SJSA1 (cell line): ENCODE results near the gene C2orf92. TPM values are rescaled to one million over a fixed set of nuclear protein-coding genes. Genes with fewer than 3 reads are reported as not detected.
A peak's percentile ranks its signal among the peaks of the same experiment; 100 is the strongest.
"Not testable (repeated sequence)": the region's sequence is repeated elsewhere in the genome, so short reads cannot be mapped to it uniquely, and the experiment has no call there.

Experiments used
- DNase-seq, 2 experiments: peaks; one replicate each; pipeline ENCODE4 v3.0.0-alpha.2; 2015 to 2020; ENCODE audit warnings: low spot score in 2 of 2, low read depth in 1 of 2
- H3K27ac ChIP-seq: fragments of 250-450 bp; sonication (Bioruptor Pico); 2 replicates; pipeline ENCODE4 v1.5.1; 2020; ENCODE audit warnings: mild to moderate bottlenecking, moderate library complexity
- H3K27me3 ChIP-seq: fragments of 250-450 bp; sonication (Bioruptor Pico); replicated peaks from 2 replicates; pipeline ENCODE4 v1.5.1; 2020; ENCODE audit warnings: mild to moderate bottlenecking, moderate library complexity
- H3K36me3 ChIP-seq: fragments of 250-450 bp; sonication (Bioruptor Pico); 2 replicates; pipeline ENCODE4 v1.5.1; 2020; ENCODE audit warnings: mild to moderate bottlenecking
- H3K4me1 ChIP-seq: fragments of 250-450 bp; sonication (Bioruptor Pico); replicated peaks from 2 replicates; pipeline ENCODE4 v1.6.1; 2021; ENCODE audit warnings: mild to moderate bottlenecking
- H3K4me3 ChIP-seq: fragments of 250-450 bp; sonication (Bioruptor Pico); 2 replicates; pipeline ENCODE4 v1.5.1; 2020; ENCODE audit warnings: mild to moderate bottlenecking
- H3K9me3 ChIP-seq: fragments of 250-450 bp; sonication (Bioruptor Pico); replicated peaks from 2 replicates; pipeline ENCODE4 v1.5.1; 2020; ENCODE audit warnings: mild to moderate bottlenecking
- total RNA-seq: library from RNA; depleted of rRNA; stranded (reverse); fragments of >200 nt; shearing (Covaris generic); gene quantifications from 2 replicates; pipeline ENCODE4 v1.2.3, GENCODE V29; 2014

The C2orf92 gene
- total RNA-seq, 1 experiment from 2014 or later = 0.24 TPM

DNA sequence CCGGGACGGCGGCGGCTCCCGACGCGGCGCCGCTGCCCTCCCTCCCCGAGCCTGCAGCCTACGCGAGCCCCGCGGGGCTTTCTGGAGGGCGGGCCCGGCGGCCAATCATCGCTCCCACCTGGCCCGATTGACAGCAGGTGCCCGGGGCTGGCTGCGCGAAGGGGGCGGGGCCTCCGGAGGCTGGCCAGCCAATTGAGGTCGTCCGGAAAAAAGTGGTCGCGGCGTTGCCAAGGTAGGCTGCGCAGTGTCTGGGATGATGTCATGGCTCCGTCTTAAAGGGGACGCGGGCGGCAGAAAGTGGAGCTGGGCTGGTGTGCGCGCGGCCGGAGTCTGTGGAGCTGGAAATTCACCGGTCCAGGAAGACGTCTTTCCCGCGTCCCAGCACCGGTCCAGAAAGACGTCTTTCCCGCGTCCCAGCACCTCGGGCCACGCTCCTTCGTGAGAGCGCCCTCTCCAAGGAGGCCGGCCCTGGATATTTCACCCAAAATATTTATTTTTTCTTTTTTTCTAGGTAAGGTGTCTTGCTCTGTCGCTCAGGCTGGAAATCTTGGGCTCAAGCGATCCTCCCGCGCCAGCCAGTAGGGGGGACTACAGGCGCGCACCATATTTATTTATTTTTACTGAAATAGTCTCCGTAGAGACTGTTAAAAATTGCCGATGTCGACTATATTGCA, 5.4 kb upstream of the C2orf92 start, which contains the start of gene ACTR1B:
Gene ACTR1B, minus strand, starts transcription at position 83 of the 674 bp plus-strand sequence. CDS start 154 bp downstream, outside the sequence.
- peak; percentile 98 for DNase-seq
- H3K27me3 ChIP-seq = no peaks in the 10 kb centered on the region
- H3K27ac ChIP-seq = peak within 1 kb of the TSS; percentile 91
- peaks cover 23% of the 10 kb centered on the region for H3K36me3 ChIP-seq
- H3K9me3 ChIP-seq = no peaks in the 10 kb centered on the region
- peaks cover 18% of the 10 kb centered on the region for H3K4me1 ChIP-seq
- H3K4me3 ChIP-seq = peak within 1 kb of the TSS; percentile 91

DNA sequence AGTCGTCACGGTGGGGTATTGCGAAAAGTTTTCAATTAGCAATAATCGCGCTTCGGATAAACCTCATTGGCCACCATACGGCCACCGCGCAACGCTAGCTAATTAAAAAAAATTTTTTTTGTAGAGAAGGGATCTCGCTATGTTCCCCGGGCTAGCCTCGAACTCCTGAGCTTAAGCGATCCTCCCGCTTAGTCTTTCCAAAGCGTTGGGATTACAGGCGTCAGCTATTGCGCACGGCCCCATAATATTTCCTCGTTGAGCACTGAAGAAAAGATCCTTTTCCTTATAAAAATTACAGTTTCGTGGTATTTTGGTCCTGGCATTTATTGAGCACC, 4.9 kb upstream of the C2orf92 start:
- no peak for DNase-seq

DNA sequence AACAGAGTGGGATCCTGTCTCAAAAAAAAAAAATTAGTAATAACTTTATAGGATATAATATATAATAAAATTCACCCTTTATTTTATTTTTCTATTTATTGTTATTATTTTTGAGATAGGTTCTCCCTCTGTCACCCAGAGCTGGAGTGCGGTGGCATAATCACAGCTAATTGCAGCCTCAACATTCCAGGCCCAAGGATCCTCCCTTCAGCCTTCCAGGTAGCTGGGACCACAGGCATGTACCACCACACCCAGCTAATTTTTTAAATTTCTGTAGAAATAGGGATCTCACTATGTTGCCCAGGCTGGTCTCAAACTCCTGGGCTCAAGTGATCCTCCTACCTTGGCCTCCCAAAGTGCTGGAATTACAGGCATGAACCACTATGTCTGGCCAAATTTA, 958 bp downstream of the C2orf92 start:
- Histone ChIP-seq H3K4me1 (no peaks in the 10 kb centered on the region), H3K27ac (no peak overlapping the region), H3K9me3 (no peaks in the 10 kb centered on the region), H3K27me3 (no peaks in the 10 kb centered on the region), H3K36me3 (no peaks in the 10 kb centered on the region), H3K4me3 (no peak overlapping the region)
- DNase-seq = no peak

More for the DNA sequence above, 4.9 kb upstream of the C2orf92 start:
- Histone ChIP-seq H3K36me3 (peaks cover 18% of the 10 kb centered on the region), H3K4me3 (peak overlapping the region; percentile 91), H3K9me3 (no peaks in the 10 kb centered on the region), H3K27ac (peak overlapping the region; percentile 91), H3K4me1 (peaks cover 18% of the 10 kb centered on the region), H3K27me3 (no peaks in the 10 kb centered on the region)

DNA sequence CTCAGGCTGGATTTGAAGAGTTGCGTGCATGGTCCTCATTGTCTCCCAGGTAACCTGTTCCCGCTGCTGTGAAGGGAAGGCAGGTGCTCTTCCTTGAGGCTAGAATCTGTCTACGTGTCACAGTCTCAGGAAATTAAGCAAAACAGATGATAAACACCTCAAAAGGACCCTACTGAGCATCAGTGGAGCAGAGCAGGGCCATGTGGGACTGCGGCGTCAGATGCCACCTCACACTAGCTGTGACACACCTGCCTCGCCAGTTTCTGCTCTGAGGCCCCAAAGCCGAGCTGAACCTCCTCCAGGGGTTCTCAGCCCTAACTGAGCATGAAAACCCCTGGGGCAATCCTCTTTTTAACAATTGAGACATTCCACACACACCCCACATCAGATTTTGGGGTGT, 2.0 kb downstream of the C2orf92 start:
- Histone ChIP-seq H3K4me1 (no peaks in the 10 kb centered on the region), H3K27ac (no peak overlapping the region), H3K4me3 (no peak overlapping the region), H3K27me3 (no peaks in the 10 kb centered on the region), H3K36me3 (no peaks in the 10 kb centered on the region), H3K9me3 (no peaks in the 10 kb centered on the region)
- DNase-seq = no peak

DNA sequence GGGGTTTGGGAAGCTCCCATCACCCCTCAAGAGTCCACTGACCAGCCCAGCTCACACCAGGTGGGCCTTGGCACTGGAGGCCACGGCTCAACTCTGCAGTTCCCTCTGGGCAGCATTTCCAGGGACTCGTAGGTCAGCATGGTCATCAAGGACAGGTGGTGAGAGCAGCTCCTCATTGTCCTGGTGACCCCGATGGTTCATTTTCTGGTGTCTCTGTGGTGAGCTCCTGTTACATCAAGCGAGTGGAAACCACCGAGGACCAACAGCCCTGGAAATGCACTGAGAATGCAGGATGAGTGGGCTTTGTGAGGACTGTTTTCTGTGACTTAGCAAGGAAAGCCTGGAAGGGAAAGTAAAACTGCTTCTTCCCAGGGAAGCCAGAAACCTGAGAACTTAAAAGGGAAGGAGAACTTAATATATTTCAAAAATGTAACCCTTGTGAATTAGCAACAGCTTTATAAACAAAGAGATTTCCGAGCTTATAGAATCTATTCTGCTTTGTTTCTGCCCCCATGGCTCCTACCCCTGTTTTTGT, 3.2 kb downstream of the C2orf92 start:
- not testable (repeated sequence) for H3K27me3 ChIP-seq, DNase-seq, H3K36me3 ChIP-seq, H3K9me3 ChIP-seq, H3K4me3 ChIP-seq, H3K4me1 ChIP-seq, H3K27ac ChIP-seq

DNA sequence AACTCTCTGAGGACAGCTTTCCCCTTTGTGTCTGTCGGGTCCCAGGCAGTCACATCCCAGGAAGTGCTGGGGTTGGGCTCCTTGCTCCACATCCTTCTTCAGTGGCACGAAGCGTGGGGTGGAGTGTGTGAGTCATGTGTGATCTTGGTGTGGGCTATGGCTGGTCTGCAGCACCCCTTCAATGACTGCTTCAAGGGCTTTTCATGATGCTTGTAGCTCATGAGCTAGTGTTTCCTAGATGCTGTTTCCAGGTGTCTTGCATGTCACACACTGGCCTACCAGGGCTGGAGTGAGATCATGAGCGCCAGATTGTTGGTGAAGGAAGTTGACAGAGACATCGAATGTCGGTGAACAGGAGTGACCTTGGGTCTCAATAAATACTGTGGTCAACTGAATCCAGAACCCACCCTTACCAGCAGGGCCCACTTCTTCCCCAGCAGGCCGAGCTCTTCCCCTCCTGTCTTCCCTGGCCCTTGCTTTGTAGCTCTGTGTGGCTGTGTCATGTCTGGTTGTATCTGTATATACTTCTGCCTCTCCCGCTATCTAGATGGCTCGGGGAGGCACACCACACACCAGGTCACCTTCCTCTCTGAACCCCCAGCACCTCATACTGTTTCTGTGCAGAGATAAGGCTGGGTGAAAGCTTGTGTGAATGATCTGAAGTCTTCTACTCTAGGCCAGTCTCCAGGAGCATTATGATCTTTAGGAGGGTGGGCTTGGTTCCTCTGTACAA, 3.8 kb downstream of the C2orf92 start:
- H3K4me3 ChIP-seq = no peak overlapping the region
- H3K36me3 ChIP-seq = no peaks in the 10 kb centered on the region
- H3K9me3 ChIP-seq = no peaks in the 10 kb centered on the region
- peak in 1 of 2 experiments; percentile 21 for DNase-seq
- no peaks in the 10 kb centered on the region for H3K27me3 ChIP-seq
- no peaks in the 10 kb centered on the region for H3K4me1 ChIP-seq
- no peak overlapping the region for H3K27ac ChIP-seq

DNA sequence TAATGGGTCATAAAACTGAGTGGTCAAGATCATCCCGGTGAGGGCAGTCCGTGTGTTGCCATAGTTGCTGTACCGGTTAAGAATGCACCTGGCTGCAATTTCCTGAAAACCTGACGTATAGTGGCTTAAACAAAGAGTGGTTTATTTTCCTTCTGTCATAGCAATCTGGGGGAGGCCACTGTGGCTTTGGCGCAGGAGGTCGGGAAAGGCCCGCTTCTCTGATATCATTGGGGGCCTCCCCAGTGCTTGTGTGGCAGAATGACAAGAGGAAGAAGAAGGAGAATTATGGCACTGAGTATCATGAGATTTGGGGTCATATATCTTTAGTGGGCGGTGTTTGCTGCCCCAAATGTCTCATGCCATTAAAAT, 4.4 kb downstream of the C2orf92 start:
- no peaks in the 10 kb centered on the region for H3K36me3 ChIP-seq
- no peak overlapping the region for H3K4me3 ChIP-seq
- DNase-seq = peak in 1 of 2 experiments; percentile 30
- H3K27ac ChIP-seq = no peak overlapping the region
- H3K4me1 ChIP-seq = no peaks in the 10 kb centered on the region
- H3K9me3 ChIP-seq = no peaks in the 10 kb centered on the region
- no peaks in the 10 kb centered on the region for H3K27me3 ChIP-seq

DNA sequence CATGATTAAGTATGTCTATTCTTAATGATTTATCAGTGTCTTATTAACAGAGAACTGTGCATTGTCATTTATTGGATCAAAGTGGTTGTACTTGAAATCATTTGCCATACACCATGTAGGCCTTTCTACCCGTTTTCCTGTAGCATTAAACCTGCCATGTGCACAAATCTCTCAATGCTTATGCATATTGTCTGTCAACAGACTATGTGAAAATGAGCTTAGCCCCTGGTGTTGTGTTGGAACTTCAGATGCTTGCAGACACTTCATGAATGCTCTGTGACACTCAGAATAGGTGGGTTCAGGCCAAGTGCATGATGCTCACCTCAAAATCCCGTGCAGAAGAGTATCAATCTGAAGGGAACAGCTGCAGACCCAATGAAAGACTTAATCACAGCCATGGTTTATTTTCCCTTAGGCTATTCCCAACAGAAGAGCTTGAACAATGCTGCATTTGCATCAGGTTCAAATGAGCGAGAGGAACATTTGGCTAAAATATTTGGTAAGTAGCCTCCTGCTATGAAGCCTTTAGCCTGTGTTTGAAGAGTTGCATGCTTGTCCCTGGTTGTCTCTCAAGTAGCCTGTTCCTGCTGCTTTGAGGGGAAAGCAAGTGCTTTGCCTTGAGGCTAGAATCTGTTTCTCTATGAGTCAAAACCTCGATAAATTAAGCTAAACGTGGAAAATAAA, 6.1 kb downstream of the C2orf92 start:
- Histone ChIP-seq H3K9me3 (no peaks in the 10 kb centered on the region), H3K4me1 (no peaks in the 10 kb centered on the region), H3K36me3 (no peaks in the 10 kb centered on the region), H3K27ac (no peak overlapping the region), H3K27me3 (no peaks in the 10 kb centered on the region), H3K4me3 (no peak overlapping the region)
- peak in 1 of 2 experiments; percentile 0 for DNase-seq

DNA sequence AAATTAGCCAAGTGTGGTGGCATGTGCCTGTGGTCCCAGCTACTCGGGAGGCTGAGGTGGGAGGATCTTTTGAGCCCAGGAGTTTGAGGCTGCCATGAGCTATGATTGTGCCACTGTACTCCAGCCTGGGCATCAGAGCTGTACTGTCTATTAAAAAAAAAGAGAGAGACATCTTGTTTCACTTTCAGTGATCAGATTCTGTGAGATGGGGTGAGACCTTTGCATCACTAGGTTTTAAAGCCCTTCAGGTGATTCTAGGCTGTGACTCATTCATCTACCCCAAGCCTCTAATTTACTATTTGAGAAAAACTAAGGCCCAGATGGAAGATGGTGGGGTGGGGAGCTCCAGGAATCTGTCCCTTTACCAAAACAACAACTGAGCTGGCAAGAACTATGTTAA, 7.1 kb downstream of the C2orf92 start:
- no peak overlapping the region for H3K4me3 ChIP-seq
- H3K4me1 ChIP-seq = no peaks in the 10 kb centered on the region
- peak in 1 of 2 experiments; percentile 28 for DNase-seq
- H3K36me3 ChIP-seq = no peaks in the 10 kb centered on the region
- H3K27me3 ChIP-seq = no peaks in the 10 kb centered on the region
- no peak overlapping the region for H3K27ac ChIP-seq
- no peaks in the 10 kb centered on the region for H3K9me3 ChIP-seq

DNA sequence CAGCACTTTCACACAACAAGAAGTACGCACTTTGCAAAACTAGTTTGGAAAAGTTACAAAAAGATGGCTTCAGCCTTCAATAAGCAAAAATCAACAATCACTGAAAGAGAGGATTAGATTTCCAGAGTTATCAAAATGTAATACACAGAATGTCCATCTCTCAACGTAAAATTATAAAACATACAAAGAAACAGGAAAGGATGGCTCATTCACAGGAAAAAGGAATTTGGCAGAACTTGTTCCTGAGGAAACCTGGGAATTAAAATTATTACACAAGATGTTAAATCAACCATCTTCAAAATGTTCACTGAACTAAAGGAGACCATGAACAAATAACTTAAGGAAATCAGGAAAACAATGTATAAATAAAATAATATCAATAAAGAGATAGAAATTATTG, 8.0 kb downstream of the C2orf92 start:
- no peaks in the 10 kb centered on the region for H3K36me3 ChIP-seq
- H3K27me3 ChIP-seq = no peaks in the 10 kb centered on the region
- no peak overlapping the region for H3K4me3 ChIP-seq
- DNase-seq = no peak
- no peaks in the 10 kb centered on the region for H3K9me3 ChIP-seq
- no peak overlapping the region for H3K27ac ChIP-seq
- no peaks in the 10 kb centered on the region for H3K4me1 ChIP-seq

DNA sequence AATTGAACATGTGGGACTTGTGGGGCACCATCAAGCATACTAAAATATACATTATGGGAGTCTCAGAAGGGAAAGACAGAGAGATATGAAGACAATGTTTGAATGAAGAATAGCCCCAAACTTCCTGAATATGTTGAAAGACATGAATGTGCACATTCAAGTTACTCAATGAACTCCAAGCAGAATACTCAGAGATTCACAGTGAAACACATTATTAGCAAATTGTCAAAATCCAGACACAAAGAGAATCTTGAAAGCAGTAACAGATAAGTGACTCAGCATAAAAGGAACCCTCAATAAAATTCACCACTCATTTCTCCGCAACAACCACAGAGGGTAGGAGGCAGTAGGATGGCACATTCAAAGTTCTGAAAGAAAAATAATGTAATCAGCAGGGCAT, 8.8 kb downstream of the C2orf92 start:
- H3K27me3 ChIP-seq = no peaks in the 10 kb centered on the region
- no peak for DNase-seq
- no peak overlapping the region for H3K4me3 ChIP-seq
- H3K4me1 ChIP-seq = no peaks in the 10 kb centered on the region
- H3K9me3 ChIP-seq = no peaks in the 10 kb centered on the region
- H3K27ac ChIP-seq = no peak overlapping the region
- H3K36me3 ChIP-seq = no peaks in the 10 kb centered on the region

DNA sequence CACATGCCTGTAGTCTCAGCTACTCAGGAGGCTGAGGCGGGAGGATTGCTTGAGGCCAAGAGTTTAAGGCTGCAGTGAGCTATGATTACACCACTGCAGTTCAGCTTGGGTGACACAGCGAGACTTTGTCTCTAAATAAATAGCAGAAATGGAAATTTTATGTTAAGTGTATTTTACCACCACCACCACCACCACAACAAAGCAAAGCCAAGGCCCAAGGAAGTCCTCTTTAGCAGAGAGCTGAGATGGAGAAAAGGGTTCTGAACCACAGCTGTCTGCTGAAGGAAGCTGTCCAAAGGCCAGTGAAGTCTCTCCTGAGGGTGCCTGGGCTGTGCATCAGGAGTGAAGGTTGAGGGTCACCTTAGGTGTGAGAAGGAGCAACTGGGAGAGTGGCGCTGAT, 17.7 kb downstream of the C2orf92 start:
- not testable (repeated sequence) for H3K4me3 ChIP-seq, H3K27me3 ChIP-seq, H3K36me3 ChIP-seq, DNase-seq, H3K4me1 ChIP-seq, H3K9me3 ChIP-seq, H3K27ac ChIP-seq

DNA sequence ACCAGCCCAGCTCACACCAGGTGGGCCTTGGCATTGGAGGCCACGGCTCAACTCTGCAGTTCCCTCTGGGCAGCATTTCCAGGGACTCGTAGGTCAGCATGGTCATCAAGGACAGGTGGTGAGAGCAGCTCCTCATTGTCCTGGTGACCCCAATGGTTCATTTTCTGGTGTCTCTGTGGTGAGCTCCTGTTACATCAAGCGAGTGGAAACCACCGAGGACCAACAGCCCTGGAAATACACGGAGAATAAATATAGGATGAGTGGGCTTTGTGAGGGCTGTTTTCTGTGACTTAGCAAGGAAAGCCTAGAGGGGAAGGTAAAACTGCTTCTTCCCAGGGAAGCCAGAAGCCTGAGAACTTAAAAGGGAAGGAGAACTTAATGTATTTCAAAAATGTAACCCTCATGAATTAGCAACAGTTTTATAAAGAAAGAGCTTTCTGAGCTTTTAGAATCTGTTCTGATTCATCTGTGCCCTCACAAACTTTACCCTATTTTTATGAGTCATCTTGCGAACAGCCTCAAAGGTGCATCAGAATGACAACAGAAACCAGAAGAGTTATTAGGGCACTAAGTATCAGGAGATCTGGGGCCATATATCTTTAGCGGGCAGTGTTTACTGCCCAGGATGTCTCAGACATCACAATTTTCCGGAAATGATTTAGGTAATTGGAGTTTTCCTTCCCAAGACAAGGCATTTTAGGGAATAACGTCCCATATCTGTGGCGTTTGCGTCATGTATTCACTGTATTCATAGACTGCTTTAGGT, 18.7 kb downstream of the C2orf92 start:
- no peak for DNase-seq
- Histone ChIP-seq H3K27ac (no peak overlapping the region), H3K9me3 (no peaks in the 10 kb centered on the region)

More for the DNA sequence above, 18.7 kb downstream of the C2orf92 start:
- Histone ChIP-seq H3K27me3 (no peaks in the 10 kb centered on the region), H3K4me1 (no peaks in the 10 kb centered on the region), H3K36me3 (no peaks in the 10 kb centered on the region), H3K4me3 (no peak overlapping the region)
